Stimulated activated CD4-positive, alpha-beta T cell treated with anti-CD3 and anti-CD28 coated beads, Interleukin-1b, Interleukin-23, amount 100 ng/mL, for 4 hours (primary cell): ENCODE results near the gene PAX6.

Experiments
- DNase-seq, 2 donors: peaks; one replicate each; pipeline ENCODE4 v3.0.0-alpha.2; 2020; ENCODE audit warnings: low read depth in 2 of 2

The PAX6 gene

DNA sequence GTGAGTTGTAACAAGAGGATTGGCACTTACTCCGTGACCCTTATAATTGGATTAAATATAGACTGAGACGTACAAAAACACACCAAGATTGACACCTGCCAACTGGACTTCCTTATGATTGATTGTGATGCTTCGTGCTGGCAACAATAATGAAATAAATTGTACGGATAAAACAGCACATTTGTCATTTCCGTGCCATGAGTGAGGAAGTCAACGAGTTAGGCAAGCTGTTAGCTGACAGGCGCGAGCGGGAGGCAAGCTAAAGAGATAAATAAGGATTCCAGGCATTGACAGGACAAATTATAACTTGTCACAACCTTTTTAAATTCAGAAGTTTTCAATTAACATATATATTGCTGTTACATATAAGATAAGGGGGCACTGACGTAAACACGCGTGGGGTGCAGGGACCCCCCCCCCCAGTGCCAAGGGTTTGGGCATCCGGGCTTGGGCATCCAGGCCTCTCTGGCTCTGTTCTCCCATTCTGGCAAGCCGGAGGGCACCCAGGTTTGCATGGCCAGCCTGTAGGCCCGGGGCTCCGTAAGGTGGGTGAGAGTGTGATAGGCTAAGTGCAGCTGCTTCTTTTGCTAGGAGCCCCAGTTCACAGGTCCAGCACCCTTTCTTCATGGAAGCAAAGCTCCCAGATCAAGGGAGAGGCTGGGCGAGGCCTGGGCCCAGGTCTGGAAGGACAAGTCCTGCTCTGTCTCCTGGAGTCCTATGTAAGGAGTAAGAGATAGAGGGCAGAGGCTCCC, 11.2 kb upstream of the PAX6 start:
- no peak for DNase-seq

- DNase-seq, result no peak
Measured at GRCh38 chr11:31821766-31822165, 10.6 kb upstream of the PAX6 start.

- no peak for DNase-seq
Measured at GRCh38 chr11:31821235-31821764, 10.2 kb upstream of the PAX6 start.

DNA sequence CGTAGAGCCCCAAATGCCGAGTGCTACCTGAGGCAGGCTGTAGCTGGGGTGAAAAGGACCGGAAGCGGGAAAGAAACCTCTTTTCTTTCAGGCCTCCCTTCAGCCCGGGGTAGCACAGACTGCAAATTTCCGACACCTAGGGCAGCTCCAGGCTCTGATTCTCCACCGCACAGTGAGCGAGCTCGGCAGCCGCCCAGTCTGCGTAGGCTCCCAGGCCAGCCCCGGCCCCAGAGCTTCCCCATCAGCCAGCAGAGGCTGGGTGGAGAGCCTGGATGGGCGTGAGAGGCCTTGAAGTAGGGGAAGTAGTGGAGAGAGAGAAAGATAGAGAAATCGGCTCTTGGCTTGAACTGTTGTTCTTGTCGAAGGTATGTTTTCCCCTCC, 9.3 kb upstream of the PAX6 start:
- no peak for DNase-seq

DNA sequence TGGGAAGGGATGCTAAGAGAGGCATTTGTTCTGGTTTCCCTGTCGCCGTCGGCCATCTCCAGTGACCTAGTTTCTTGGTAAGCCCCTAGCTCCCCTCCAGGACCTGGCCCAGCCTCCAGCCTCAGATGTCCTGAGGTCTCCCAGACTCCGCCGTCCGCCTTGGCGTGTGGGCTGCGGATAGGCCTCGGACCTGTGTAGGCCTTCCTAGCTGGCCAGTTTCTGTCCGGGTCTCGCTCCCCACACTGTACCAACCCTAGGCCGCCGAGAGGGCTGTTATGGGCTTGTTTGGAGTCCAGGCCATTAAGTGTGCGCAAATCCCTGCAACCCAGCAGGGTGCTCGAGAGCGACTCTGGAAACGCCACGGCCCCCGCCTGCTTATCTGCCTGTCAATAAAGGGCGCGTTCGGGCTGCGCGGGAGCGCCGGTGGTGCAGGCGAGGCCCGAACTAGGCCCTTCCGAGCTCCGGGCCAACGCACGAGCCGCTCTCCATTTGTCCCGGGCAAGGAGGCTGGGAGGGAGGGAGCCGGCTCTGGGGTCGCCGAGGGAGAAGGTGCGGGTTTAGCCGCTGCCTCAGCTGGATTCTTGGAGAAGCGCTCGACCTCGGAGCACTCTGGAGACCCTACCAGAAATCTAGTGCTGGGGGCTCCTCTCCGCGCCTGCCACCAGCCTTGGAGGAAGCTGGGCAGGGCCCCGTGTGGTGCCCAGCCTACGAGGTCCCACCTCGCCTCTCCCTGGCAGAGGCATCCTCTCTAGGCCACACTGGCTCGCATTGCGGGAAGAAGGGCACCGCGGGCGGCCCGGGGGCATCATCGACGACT, 8.7 kb upstream of the PAX6 start:
- DNase-seq, result no peak

- DNase-seq, result no peak
Measured at GRCh38 chr11:31818874-31819331, 7.8 kb upstream of the PAX6 start.

GRCh38 chr11:31818425-31818755, 7.3 kb upstream of the PAX6 start:
- no peak for DNase-seq

GRCh38 chr11:31817621-31818424, 6.7 kb upstream of the PAX6 start:
- no peak for DNase-seq

DNA sequence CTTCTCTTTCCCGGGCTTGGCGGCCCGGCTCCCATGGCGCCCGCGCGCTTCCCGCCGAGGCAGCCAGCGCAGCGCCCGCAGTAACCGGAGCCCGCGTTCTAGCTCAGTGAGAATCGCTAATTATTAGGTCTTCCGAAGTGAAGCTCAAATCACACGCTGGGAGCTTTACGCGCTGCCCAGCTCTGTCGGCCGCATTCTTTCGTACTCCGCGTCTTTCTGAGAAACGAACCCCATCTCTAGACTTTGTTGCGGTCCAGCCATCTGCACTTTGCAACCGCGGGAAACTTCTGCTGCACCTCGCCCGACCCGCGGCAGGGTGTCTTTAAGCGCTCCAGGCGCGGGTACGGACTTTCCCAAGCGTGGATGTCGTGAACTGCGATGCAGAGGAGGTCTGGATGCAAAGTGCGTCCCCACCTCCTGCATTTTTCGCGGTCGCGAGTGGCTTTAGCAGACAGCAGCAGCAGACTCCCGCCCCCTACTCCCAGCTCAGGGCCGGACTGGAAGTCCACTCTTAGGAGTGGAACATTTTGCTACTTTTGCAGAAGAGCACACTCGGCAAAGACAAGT, 6.0 kb upstream of the PAX6 start:
- no peak for DNase-seq

GRCh38 chr11:31816468-31817053, 5.4 kb upstream of the PAX6 start:
- no peak for DNase-seq

GRCh38 chr11:31815711-31816467, 4.8 kb upstream of the PAX6 start:
- DNase-seq, result no peak

GRCh38 chr11:31814176-31814868, 3.2 kb upstream of the PAX6 start:
- no peak for DNase-seq

GRCh38 chr11:31813391-31814175, 2.5 kb upstream of the PAX6 start:
- no peak for DNase-seq

DNA sequence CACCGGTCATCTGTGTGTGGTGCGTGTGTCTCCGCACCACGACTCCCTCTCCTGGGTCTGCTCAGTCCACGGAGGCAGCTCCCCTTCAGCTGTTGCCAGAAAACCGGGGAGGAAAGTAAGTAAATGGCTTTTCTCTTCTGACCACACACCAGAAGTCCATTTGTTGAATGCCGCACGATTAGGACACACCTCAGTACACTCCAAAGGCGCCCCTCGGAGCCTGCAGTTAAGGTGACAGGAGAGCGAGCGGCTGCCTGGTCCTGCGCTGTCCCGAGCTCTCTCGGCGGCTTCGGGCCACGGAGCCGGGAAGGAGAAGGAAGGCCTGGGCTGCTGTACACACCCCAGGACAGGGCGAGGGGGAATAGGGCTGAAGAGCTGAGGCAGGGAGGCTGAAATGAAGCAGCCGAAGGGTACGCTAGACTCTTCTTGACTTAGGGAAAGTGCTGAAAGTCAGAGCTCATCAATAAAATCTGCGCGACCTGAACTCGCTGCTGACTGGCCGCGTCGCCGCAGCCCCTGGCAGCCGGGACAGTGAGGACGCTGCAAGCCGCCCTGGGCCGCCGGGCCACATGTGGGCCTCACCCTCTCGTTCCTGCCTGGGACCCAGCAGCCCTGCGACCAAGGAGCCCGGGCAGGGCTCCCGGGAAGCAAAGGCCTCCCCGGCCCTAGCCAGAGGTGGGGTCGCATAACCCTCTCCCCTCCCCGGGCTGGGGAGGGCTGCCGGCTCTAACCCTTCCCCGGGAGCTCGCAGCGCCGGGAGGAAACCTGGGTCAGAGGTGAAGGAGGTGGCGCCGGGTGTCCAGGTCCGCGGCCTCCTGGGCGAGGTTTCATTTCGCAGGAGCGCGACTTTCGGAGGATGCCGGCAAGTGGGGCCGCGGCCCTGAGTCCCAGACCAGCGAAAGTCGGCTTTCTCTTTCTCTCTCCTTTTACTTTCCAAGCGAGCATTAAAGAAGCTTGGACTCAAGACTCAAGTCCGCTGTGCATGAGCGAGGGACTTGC, 1.6 kb upstream of the PAX6 start:
- no peak for DNase-seq

GRCh38 chr11:31809857-31810778, 1.0 kb downstream of the PAX6 start:
- no peak for DNase-seq

DNA sequence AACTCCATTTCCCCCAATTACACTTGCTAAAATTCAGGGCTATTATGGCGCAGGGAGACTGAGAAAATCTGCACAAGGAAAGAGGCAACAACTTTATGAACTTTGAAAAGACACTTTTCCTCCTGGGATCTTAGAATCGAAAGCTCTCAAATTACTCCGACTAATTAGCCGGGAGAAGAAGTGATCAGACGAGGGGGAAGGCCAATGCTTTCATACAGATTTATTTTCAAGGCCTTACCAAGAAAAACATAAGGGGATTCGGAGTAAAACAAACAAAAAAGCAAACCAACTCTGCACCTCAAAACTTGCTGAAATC, 1.6 kb downstream of the PAX6 start:
- no peak for DNase-seq
